ENCODE results near the gene CPVL.

- TF ChIP-seq CTCF (IDR thresholded peaks at IDR 0.05) (no peak), ZFX (IDR thresholded peaks at IDR 0.05; ENCODE audit: borderline replicate concordance) (no peak)
Measured at GRCh38 chr7:29078311-29079260, 67.8 kb downstream of the CPVL start.
